Fibroblast of peridontal ligament (primary cell): Measurements from ENCODE around the gene MACF1.
A peak's percentile ranks its signal among the peaks of the same experiment; 100 is the strongest.
"Not testable (repeated sequence)": the region's sequence is repeated elsewhere in the genome, so short reads cannot be mapped to it uniquely, and the experiment has no call there.

ENCODE experiments used
- DNase-seq: peaks from one replicate; pipeline ENCODE4 v3.0.0-alpha.2; 2010; ENCODE audit errors: extremely low read depth

The MACF1 gene

DNA sequence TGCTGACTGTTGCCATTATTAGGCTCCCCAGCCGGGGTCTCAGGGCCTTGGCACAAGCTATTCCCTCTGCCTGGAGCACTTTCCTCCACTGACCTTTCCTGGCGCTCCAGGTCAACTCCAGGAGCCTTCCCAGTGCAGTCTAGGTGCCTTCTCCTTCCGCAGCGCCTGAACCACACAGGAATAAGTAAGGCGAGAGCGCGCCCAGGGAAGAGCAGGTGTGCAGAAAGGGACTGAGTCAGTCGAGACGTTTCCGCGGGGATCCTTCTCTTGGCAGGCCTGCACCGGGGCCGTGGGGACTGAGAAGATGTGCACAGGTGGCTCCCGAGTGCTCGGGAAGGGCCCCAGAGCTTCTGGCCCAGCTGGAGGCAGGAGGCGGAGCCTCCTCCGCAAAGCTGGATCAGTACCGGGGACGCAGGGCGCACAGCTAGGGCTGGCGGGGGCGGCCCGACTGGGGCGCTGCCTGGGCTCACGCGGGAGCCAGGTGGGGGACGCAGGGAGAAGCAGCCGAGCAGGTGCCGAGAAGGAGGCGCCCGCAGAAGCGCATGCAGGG lies 286.2 kb downstream of the MACF1 start:
- no peak for DNase-seq

GRCh38 chr1:39491146-39491921 lies 286.8 kb downstream of the MACF1 start, which contains the start of gene BMP8A:
Gene BMP8A (plus strand): TSS chr1:39491636. CDS start chr1:39491992, 356 bp downstream.
- DNase-seq: no peak

DNA sequence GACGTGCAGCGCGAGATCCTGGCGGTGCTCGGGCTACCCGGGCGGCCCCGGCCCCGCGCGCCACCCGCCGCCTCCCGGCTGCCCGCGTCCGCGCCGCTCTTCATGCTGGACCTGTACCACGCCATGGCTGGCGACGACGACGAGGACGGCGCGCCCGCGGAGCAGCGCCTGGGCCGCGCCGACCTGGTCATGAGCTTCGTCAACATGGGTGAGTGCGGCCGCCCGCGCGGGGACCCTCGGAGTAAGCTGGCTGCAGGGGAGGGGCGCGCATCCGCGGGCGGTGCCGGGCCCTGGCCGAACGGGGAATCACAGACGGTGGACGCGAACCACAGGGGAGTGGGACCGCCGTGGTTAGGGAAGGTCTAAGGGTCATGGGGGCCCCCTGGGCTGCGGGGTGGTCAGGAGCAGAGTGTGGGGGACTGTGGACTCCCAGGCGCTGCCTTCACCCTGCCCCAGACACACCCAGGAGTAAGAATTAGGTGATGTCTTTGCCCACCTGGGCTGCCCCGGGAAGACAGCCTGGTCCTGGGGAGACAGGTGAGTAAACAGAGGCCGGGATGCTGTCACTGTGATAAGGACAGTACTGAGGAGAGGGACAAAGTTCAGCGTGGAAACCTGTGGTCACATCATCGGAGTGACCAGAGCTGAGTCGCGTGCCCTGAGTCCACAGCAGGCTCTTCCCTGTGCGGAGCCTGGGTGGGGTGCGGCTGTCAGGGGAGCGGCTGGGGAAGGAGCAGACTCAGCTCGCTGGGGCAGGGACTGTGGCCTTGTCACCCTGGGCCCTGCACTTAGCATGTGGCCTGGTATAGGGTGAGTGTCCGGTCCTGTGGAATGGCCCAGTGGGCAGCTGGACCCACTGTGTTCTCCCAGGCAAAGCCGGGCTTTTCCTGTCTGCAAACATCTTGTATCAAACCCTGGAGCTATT lies 287.9 kb downstream of the MACF1 start:
- not testable (repeated sequence) for DNase-seq

DNA sequence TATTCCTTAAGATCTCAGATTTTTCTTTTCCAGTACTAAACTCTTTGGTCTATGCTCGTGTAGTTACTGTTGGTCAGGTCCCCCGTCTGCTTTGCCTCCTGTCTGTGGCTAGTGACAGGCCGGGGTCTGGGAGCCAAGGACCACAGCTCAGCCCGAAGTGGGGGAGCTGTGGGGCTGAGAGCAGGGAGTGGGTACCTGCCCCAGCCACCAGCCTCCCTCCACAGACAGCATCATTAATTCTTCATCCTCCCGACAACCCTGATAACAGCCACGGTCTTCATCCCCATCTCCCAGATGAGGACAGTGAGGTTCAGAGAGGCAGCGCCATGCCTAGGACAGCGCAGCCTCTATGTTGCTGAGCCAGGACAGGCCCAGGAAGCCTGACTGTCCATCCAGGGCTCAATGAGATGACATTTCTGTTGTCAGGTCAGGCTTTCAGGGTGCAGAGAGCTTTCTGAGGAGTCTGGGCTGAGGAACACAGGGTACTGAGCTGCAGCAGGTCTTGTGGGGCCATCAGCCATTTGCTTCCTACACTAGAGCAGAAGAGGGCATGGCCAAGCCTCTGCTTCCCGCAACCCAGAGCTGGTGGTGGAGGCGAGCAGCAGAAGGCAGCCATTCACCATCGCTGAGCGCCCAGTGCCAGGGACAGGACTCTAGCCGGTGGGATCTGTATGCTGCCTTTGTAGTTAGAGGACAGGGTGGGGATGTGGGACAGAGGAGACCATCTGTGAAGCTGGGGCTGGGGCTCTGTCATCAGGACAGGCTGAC lies 288.7 kb downstream of the MACF1 start:
- not testable (repeated sequence) for DNase-seq

- no peak for DNase-seq
These were observed 290.3 kb downstream of the MACF1 start for GRCh38 chr1:39494671-39495410.

GRCh38 chr1:39496520-39496919 lies 292.0 kb downstream of the MACF1 start:
- not testable (repeated sequence) for DNase-seq

DNA sequence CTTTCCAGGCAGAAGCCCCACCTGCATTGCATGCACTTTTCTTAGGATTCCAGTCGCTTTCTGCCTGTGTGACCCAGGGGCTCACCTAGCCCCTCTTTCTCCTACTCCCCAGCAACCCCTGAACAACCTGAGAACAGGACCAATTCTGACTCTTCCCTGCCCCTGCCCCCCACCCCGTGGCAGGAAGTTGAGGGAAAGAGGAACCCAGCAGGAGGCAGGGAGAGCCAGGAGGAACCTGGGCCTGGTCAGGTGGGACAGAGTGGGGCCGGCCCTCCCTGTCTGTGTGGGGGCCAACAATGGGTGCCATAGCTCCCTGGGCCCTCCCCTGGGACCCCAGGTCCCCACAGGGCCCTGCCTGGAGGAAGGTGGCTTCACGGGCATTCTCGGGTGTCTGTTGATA lies 293.1 kb downstream of the MACF1 start:
- DNase-seq: no peak

- DNase-seq: not testable (repeated sequence)
These were observed 293.7 kb downstream of the MACF1 start for GRCh38 chr1:39498096-39498710.

GRCh38 chr1:39498821-39499220 lies 294.3 kb downstream of the MACF1 start:
- not testable (repeated sequence) for DNase-seq

- DNase-seq: no peak
These were observed 295.2 kb downstream of the MACF1 start for GRCh38 chr1:39499668-39500067.

DNA sequence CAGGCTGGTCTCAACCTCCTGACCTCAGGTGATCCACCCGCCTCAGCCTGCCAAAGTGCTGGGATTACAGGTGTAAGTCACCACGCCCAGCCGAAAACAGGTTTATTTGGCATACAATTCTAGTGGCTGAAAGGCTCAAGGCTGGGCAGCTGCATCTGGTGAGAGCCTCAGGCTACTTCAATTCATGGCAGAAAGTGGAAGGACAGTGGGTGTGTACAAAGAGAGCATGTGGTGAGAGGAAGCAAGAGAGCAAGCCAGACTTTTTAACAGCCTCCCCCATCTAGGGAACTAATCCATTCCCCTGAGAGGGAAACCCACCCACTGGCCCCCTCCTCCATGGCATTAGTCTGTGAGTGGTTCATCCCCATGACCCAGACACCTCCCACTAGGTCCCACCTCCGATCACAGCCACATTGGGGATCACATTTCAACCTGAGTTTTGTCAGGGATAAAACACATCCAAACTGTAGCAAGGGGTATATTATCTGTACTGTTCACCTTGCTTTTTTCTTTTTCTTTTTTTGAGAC lies 296.4 kb downstream of the MACF1 start:
- no peak for DNase-seq

DNA sequence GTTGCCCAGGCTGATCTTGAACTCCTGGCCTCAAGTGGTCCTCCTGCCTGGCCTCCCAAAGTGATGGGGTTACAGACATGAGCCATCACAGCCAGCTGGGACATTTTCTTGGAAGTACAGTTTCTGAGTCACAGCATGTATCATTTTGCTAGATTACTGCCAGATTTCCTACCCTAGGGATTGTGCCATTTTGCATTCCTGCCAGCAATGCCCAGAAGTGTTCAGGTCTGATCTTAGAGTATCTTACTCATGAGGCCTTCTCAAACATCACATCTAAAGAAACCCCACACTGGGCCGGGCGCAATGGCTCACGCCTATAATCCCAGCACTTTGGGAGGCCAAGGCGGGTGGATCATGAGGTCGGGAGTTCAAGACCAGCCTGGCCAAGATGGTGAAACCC lies 297.2 kb downstream of the MACF1 start:
- peak; percentile 91 for DNase-seq

DNA sequence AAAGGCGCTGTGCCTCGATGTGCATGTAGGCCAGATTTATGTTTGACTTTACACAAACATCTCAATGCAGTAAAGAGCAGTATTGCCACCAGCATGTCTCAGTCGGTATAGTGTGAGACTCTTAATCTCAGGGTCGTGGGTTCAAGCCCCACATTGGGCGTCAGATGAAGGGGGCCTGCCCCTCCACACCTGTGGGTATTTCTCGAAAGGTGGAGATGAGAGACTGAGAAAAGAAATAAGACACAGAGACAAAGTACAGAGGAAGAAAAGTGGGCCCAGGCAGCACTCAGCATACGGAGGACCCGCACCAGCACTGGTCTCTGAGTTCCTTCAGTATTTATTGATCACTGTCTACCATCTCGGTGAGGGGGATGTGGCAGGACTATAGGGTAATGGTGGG lies 299.9 kb downstream of the MACF1 start:
- not testable (repeated sequence) for DNase-seq

GRCh38 chr1:39505289-39505688 lies 300.8 kb downstream of the MACF1 start:
- no peak for DNase-seq

DNA sequence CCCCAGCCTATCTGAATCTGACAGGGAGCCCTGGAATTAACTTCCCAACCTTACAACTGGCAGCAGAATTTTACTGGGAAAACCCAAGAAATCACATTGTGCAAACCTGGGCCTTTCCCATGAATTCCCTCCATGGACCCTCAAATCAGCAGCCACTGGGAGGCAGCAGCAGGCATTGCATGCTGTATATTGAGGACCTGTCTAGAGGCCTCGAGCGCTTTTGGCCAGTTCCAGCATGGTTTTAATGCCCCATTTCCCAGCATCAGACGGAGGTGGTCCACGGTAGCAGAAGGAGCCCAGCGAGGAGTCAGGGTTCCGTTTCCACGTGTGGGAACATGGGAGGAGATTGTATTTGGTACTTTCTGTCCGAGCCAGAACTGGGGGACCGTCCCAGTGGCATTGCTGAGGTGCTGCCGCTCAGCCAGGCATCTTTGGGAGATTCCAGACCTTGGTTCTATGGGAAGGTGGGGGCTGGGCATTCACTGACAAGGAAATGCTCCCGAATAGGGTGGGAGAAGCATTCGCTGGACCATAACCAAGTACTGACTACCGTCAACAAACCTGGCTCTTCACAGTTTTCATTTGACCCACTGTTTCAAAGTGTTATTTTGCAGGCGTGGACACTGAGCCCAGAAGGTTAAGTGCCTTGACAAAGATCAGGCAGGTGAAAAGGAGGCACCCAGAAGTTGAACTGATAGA lies 302.9 kb downstream of the MACF1 start:
- no peak for DNase-seq

GRCh38 chr1:39508266-39508665 lies 303.8 kb downstream of the MACF1 start:
- DNase-seq: no peak

DNA sequence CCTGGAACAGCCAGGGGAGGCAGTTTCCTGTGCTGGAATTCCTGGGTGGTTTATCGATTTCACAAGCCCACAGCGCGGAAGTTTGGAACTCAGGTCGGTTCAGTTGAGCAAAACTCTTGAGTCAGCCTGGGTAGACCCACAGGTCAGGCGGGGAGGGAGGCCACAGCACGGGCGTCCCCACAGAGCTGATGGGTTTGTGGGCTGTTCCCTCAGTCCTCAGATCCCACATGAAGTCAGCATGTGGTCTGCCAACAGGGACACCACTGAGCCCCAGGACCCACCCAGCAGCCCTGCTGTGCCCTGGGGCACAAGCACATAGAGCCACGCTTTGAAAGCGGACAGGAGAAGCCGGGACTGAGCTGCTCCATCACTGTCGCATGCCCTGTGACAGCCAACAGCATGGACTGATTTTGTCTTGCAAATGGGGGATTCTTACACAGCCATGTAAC lies 304.4 kb downstream of the MACF1 start:
- peak; percentile 64 for DNase-seq

DNA sequence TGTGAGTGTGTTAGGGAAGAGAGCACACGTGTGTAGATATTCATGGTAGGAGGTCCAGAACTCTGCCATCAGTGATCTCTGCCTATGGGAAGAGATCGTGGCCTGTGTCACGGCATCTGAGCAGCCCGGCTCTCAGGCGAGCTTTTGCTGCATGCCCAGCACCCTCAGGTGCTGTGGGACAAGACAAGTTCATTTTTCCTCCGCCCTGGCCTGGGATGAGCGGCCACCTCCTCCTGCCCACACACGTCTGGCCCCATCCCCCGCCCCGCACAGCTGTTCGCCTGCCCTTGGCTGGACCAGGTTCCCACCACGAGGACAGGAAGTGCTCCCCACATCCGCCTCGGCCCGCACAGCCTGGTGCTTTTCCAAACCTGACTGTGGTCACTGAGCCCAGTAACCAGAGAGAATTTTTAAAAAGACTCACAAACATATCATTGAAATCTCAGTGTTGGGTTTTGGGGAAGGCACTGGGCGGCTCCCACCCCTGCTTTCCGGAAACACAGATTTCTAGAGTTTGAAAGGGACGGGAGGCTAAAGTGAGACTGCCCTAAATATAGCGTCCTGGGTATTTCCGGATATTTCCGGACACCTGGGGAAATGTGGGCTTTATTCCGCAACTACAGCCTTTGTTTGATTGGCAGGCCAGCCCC lies 305.0 kb downstream of the MACF1 start:
- DNase-seq: peak; percentile 36
